GM19395 (cell line): Measurements from ENCODE around the gene BDH2.

Experiments used
- ATAC-seq: cut with Tn5 transposase; IDR thresholded peaks from one replicate; pipeline ENCODE4 v1.9.1; 2021; ENCODE audit warnings: mild to moderate bottlenecking, moderate library complexity; ENCODE audit not compliant: unreplicated experiment

The BDH2 gene

GRCh38 chr4:103085555-103086196 is 14.0 kb downstream of the BDH2 start:
- ATAC-seq: no peak

- no peak for ATAC-seq
These were observed 20.0 kb downstream of the BDH2 start for GRCh38 chr4:103079621-103080020.

GRCh38 chr4:103076747-103077347 is 22.8 kb downstream of the BDH2 start, which contains the start of gene SLC9B2:
SLC9B2 (minus strand) TSS chr4:103076761; CDS start chr4:103067550, 9,211 bp downstream.
- peak; percentile 48 for ATAC-seq

GRCh38 chr4:103075894-103076746 is 23.5 kb downstream of the BDH2 start:
- peak; percentile 65 for ATAC-seq

GRCh38 chr4:103075435-103075893 is 24.2 kb downstream of the BDH2 start:
- ATAC-seq: peak; percentile 2

- ATAC-seq: peak; percentile 48
These were observed 24.7 kb downstream of the BDH2 start for GRCh38 chr4:103074744-103075434.

- no peak for ATAC-seq
These were observed 25.7 kb downstream of the BDH2 start for GRCh38 chr4:103073792-103074438.

GRCh38 chr4:103067841-103068547 is 31.6 kb downstream of the BDH2 start:
- no peak for ATAC-seq

GRCh38 chr4:103060453-103061148 is 39.0 kb downstream of the BDH2 start:
- no peak for ATAC-seq

GRCh38 chr4:103054030-103054429 is 45.6 kb downstream of the BDH2 start:
- no peak for ATAC-seq

GRCh38 chr4:103052779-103053178 is 46.9 kb downstream of the BDH2 start:
- no peak for ATAC-seq

- ATAC-seq: no peak
These were observed 47.5 kb downstream of the BDH2 start for GRCh38 chr4:103052145-103052544.

GRCh38 chr4:103050736-103051436 is 48.7 kb downstream of the BDH2 start:
- no peak for ATAC-seq

GRCh38 chr4:103046416-103047290 is 53.0 kb downstream of the BDH2 start:
- peak; percentile 94 for ATAC-seq

GRCh38 chr4:103044183-103044582 is 55.5 kb downstream of the BDH2 start:
- no peak for ATAC-seq

GRCh38 chr4:103036169-103036568 is 63.5 kb downstream of the BDH2 start:
- ATAC-seq: no peak

- peak; percentile 87 for ATAC-seq
These were observed 67.1 kb downstream of the BDH2 start for GRCh38 chr4:103032574-103032973.

GRCh38 chr4:103030791-103031190 is 68.8 kb downstream of the BDH2 start:
- ATAC-seq: no peak
